ENCODE results near the gene DNAH17. TPM values are rescaled to one million over a fixed set of nuclear protein-coding genes. Genes with fewer than 3 reads are reported as not detected.

Gene DNAH17
- polyA plus RNA-seq, 1 donor = 3.3 TPM

- DNase-seq = no peak
Measured at GRCh38 chr17:78572239-78573205, 4.7 kb downstream of the DNAH17 start.

- no peak for DNase-seq
Measured at GRCh38 chr17:78571329-78571728, 5.9 kb downstream of the DNAH17 start.

- no peak for DNase-seq
Measured at GRCh38 chr17:78568494-78569115, 8.6 kb downstream of the DNAH17 start.

GRCh38 chr17:78567991-78568390 is 9.2 kb downstream of the DNAH17 start:
- no peak for DNase-seq

GRCh38 chr17:78566947-78567346 is 10.2 kb downstream of the DNAH17 start:
- no peak for DNase-seq

GRCh38 chr17:78563189-78564145 is 13.7 kb downstream of the DNAH17 start:
- DNase-seq = no peak

- DNase-seq = no peak
Measured at GRCh38 chr17:78562734-78563133, 14.5 kb downstream of the DNAH17 start.

- no peak for DNase-seq
Measured at GRCh38 chr17:78561166-78561565, 16.0 kb downstream of the DNAH17 start.

GRCh38 chr17:78560731-78561130 is 16.5 kb downstream of the DNAH17 start:
- DNase-seq = no peak

- no peak for DNase-seq
Measured at GRCh38 chr17:78559749-78560368, 17.3 kb downstream of the DNAH17 start.

- DNase-seq = no peak
Measured at GRCh38 chr17:78558989-78559388, 18.2 kb downstream of the DNAH17 start.

- DNase-seq = no peak
Measured at GRCh38 chr17:78558181-78558850, 18.9 kb downstream of the DNAH17 start.

- DNase-seq = no peak
Measured at GRCh38 chr17:78557598-78558039, 19.6 kb downstream of the DNAH17 start.

GRCh38 chr17:78556812-78557211 is 20.4 kb downstream of the DNAH17 start:
- DNase-seq = no peak

- no peak for DNase-seq
Measured at GRCh38 chr17:78555746-78556401, 21.3 kb downstream of the DNAH17 start.

- DNase-seq = no peak
Measured at GRCh38 chr17:78550464-78550863, 26.7 kb downstream of the DNAH17 start.

GRCh38 chr17:78548725-78549124 is 28.5 kb downstream of the DNAH17 start:
- no peak for DNase-seq

- DNase-seq = no peak
Measured at GRCh38 chr17:78547035-78547434, 30.2 kb downstream of the DNAH17 start.

- no peak for DNase-seq
Measured at GRCh38 chr17:78546476-78546875, 30.7 kb downstream of the DNAH17 start.

GRCh38 chr17:78544881-78545755 is 32.1 kb downstream of the DNAH17 start:
- DNase-seq = no peak

Data from hindlimb muscle (tissue), 1 donor.